GM19099 (cell line): Measurements from ENCODE around the gene DMRT1.

Experiments
- POLR2A ChIP-seq: IDR thresholded peaks from 3 replicates; pipeline ENCODE4 v1.6.1; 2011; ENCODE audit warnings: low read depth; ENCODE audit not compliant: insufficient read length; ENCODE audit errors: extremely low read depth

The DMRT1 gene

GRCh38 chr9:893115-893514 lies 51.6 kb downstream of the DMRT1 start:
- TF ChIP-seq POLR2A: no peak

GRCh38 chr9:893843-894420 lies 52.4 kb downstream of the DMRT1 start:
- TF ChIP-seq POLR2A: no peak

- no peak for TF ChIP-seq POLR2A
Measured at GRCh38 chr9:899440-900184, 58.1 kb downstream of the DMRT1 start.

GRCh38 chr9:903886-904285 lies 62.4 kb downstream of the DMRT1 start:
- no peak for TF ChIP-seq POLR2A

GRCh38 chr9:905906-906305 lies 64.4 kb downstream of the DMRT1 start:
- no peak for TF ChIP-seq POLR2A

GRCh38 chr9:908536-909205 lies 67.2 kb downstream of the DMRT1 start:
- no peak for TF ChIP-seq POLR2A

GRCh38 chr9:911005-911404 lies 69.5 kb downstream of the DMRT1 start:
- no peak for TF ChIP-seq POLR2A

GRCh38 chr9:912776-913175 lies 71.3 kb downstream of the DMRT1 start:
- no peak for TF ChIP-seq POLR2A

- TF ChIP-seq POLR2A: no peak
Measured at GRCh38 chr9:917730-918129, 76.2 kb downstream of the DMRT1 start.

- no peak for TF ChIP-seq POLR2A
Measured at GRCh38 chr9:920927-921326, 79.4 kb downstream of the DMRT1 start.

- TF ChIP-seq POLR2A: no peak
Measured at GRCh38 chr9:922171-922570, 80.7 kb downstream of the DMRT1 start.

GRCh38 chr9:922731-923130 lies 81.2 kb downstream of the DMRT1 start:
- no peak for TF ChIP-seq POLR2A

- no peak for TF ChIP-seq POLR2A
Measured at GRCh38 chr9:926976-927375, 85.5 kb downstream of the DMRT1 start.

GRCh38 chr9:928363-929042 lies 87.0 kb downstream of the DMRT1 start:
- no peak for TF ChIP-seq POLR2A

- TF ChIP-seq POLR2A: no peak
Measured at GRCh38 chr9:929719-930118, 88.2 kb downstream of the DMRT1 start.
